Mucosa of stomach (tissue), 1 donor: ENCODE data around the gene SKAP1.

Source experiments
- H3K27me3 ChIP-seq: one replicate; pipeline ENCODE4 v1.7.0; 2013; ENCODE audit warnings: mild to moderate bottlenecking, low read length; ENCODE audit not compliant: control insufficient read depth, insufficient read depth
- H3K36me3 ChIP-seq: one replicate; pipeline ENCODE4 v1.7.0; 2013; ENCODE audit warnings: low read length; ENCODE audit not compliant: control insufficient read depth, insufficient read depth
- H3K4me1 ChIP-seq: one replicate; pipeline ENCODE4 v1.7.0; 2013; ENCODE audit warnings: mild to moderate bottlenecking, low read length; ENCODE audit not compliant: control insufficient read depth, insufficient read depth
- H3K4me3 ChIP-seq: one replicate; pipeline ENCODE4 v1.7.0; 2013; ENCODE audit warnings: low read length
- H3K9ac ChIP-seq: one replicate; pipeline ENCODE4 v1.7.0; 2013; ENCODE audit warnings: mild to moderate bottlenecking, low read length, moderate library complexity
- H3K9me3 ChIP-seq: one replicate; pipeline ENCODE4 v1.7.0; 2013; ENCODE audit warnings: mild to moderate bottlenecking, low read length, moderate library complexity; ENCODE audit not compliant: control insufficient read depth
- donor health status: Pancreatic carcinoma.

Gene SKAP1

DNA sequence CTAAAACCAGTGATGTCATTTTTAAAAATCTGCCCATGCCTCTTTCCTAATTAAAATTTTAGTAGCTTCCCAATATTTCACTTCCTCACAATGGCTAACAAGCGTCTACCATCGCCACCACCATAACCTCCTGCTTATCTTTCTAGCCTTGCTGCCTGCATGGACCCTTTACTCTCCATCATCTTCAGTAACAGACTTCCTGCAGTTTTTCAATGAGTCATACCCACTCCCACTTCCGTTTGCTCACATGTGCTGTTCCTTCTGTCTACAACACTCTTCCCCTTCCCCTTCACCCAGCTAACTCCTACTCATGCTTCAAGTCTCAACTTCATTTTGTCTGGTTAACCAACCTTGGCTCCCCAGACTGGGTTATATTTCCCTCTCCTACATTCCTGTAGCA, 12.8 kb upstream of the SKAP1 start:
- no peaks in the 10 kb centered on the region for H3K9me3 ChIP-seq
- H3K9ac ChIP-seq: no peak overlapping the region
- no peaks in the 10 kb centered on the region for H3K27me3 ChIP-seq
- H3K4me3 ChIP-seq: no peak overlapping the region
- no peaks in the 10 kb centered on the region for H3K36me3 ChIP-seq
- no peaks in the 10 kb centered on the region for H3K4me1 ChIP-seq

- Histone ChIP-seq H3K36me3 (no peaks in the 10 kb centered on the region), H3K4me3 (no peak overlapping the region), H3K4me1 (no peaks in the 10 kb centered on the region), H3K9ac (no peak overlapping the region), H3K9me3 (no peaks in the 10 kb centered on the region), H3K27me3 (peaks cover under 1% of the 10 kb centered on the region)
Measured at GRCh38 chr17:48441862-48442261, 11.8 kb upstream of the SKAP1 start.

- Histone ChIP-seq H3K4me3 (no peak overlapping the region), H3K27me3 (peaks cover 5% of the 10 kb centered on the region), H3K4me1 (no peaks in the 10 kb centered on the region)
Measured at GRCh38 chr17:48441231-48441711, 11.3 kb upstream of the SKAP1 start.

GRCh38 chr17:48440669-48441068, 10.7 kb upstream of the SKAP1 start:
- Histone ChIP-seq H3K4me3 (no peak overlapping the region), H3K9ac (no peak overlapping the region), H3K27me3 (peaks cover 5% of the 10 kb centered on the region), H3K4me1 (no peaks in the 10 kb centered on the region), H3K9me3 (no peaks in the 10 kb centered on the region), H3K36me3 (no peaks in the 10 kb centered on the region)

More at GRCh38 chr17:48441231-48441711, 11.3 kb upstream of the SKAP1 start:
- Histone ChIP-seq H3K9ac (no peak overlapping the region), H3K9me3 (no peaks in the 10 kb centered on the region), H3K36me3 (no peaks in the 10 kb centered on the region)

GRCh38 chr17:48439875-48440505, 10.0 kb upstream of the SKAP1 start:
- no peaks in the 10 kb centered on the region for H3K4me1 ChIP-seq
- H3K27me3 ChIP-seq: peaks cover 5% of the 10 kb centered on the region
- H3K36me3 ChIP-seq: no peaks in the 10 kb centered on the region
- H3K4me3 ChIP-seq: no peak overlapping the region
- H3K9ac ChIP-seq: no peak overlapping the region
- H3K9me3 ChIP-seq: no peaks in the 10 kb centered on the region

DNA sequence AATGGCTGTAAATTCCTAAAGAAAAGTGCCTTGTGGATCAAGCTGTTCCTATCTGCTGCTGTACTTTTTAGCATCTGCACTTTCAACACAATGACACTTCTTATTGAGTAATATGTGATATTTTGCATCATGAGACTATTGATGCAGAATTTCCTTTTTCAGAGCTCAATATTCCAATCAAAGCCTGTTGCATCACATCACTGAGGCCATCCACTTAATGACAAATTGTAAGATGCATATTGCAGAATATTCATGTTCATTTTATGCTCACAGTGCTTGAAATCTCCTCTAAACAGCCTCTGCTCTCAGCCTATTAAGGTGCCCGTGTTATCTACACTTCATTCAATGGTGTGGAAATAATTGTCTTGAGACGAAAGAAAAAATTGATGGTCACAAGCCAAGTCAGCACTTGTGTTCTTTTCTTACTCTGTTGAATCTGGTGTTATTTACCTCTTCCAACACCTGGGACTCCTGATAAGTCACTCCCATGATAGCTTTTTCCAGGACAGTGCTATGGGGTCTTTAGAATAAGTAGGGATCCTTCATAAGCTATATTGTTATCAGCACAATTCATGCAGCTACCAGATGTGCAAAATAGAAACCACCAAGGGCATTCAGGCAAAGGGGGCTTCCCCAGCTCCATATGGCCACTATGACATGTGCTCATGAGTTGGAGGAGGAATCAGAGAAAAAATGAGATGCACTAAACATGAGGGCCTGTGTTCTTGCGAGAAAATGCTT, 9.3 kb upstream of the SKAP1 start:
- Histone ChIP-seq H3K4me1 (no peaks in the 10 kb centered on the region), H3K36me3 (no peaks in the 10 kb centered on the region), H3K9ac (no peak overlapping the region), H3K4me3 (no peak overlapping the region), H3K9me3 (no peaks in the 10 kb centered on the region), H3K27me3 (peaks cover 5% of the 10 kb centered on the region)

DNA sequence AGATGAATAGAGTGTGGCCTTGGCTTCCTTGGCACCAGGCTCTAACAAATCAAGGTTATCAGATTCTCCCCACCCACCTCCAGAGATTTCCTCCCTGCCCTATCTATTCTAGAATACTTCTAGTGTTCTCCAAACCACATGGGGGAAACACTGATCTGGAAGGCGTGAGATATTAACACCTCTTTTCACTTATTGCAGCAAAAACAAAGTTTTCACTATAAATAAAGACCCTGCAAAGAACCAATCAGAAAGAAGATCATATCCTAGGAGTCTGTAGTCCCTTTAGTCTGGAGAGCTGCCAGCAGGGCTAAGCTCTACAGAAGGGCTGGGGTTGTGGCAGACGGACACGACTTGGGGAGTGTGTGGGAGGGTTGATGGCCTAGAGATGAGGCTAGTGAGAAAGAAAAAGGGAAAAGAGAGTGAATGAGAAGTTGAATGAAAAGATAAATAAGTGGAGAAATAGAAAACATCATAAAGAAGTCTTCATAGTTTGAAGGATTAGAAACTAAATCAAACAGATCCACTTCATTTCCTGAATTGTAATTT, 8.6 kb upstream of the SKAP1 start:
- Histone ChIP-seq H3K9ac (no peak overlapping the region), H3K4me1 (no peaks in the 10 kb centered on the region), H3K36me3 (no peaks in the 10 kb centered on the region), H3K4me3 (no peak overlapping the region), H3K27me3 (peaks cover 11% of the 10 kb centered on the region), H3K9me3 (no peaks in the 10 kb centered on the region)

DNA sequence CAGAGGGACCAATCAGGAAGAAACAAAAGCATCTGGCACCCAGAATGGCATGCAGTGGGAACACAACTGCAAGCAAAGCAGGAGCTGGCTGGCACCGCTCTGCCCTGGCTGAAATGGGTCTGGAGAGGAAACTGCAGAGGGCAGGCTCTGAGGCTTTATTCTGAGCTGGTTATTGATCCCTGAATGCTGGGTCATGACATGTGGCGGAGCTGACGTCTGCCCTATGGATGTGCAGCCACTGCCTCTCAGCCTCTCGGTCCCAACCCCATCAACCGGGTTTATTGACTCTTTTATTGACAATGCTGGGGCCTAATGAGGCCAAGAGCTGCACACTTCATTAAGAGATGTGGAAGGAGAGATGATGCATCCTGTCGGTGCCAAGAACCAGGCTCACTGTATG, 3.9 kb upstream of the SKAP1 start:
- Histone ChIP-seq H3K27me3 (peaks cover 53% of the 10 kb centered on the region), H3K4me1 (peaks cover 9% of the 10 kb centered on the region), H3K36me3 (no peaks in the 10 kb centered on the region), H3K4me3 (no peak overlapping the region), H3K9ac (no peak overlapping the region), H3K9me3 (no peaks in the 10 kb centered on the region)

DNA sequence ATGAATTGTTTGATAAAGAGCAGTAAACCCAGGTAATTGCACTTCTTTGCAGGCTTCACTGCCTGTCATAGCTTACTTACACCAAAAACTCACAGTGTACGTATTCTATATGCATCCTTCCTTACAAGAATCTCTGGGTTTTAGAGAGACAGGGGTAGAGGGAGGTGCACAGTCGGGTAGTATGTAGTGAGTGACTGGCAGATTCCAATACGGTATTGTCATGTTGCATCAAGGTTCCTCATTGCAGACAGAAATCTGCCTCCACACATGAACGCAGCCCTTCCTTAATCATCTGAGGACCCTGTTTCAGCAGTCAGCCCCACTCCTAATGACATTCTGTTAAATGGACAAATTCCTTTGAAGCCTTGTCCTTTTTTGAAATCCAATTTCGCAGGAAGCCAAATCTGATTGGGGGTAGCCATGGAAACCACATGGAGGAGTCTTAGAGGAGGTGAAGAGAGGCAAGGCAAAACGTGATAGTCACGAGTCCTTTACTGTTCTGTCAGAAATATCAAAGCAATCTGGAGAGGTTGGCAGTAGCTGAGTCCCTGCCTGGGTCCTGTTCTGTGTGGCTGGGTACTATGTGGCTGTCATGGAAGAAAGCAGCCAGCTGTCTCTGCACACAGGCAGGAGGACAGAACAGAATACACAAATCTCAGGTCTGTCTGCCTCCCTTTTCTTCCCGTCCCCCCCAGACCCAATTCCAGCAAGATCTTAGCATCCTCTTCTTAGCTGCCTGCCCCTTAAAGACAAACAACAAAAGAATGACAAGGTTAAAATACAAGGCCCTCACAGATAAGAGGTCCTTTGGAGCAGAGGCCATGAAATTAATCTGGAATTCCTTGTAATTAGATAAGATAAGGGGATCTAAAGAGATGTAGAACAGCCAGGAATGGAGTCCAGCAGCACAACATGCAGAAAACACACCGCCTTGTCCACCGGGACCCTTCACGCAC, 3.1 kb upstream of the SKAP1 start:
- Histone ChIP-seq H3K9me3 (no peaks in the 10 kb centered on the region), H3K4me1 (peaks cover 9% of the 10 kb centered on the region), H3K4me3 (no peak overlapping the region), H3K36me3 (no peaks in the 10 kb centered on the region), H3K9ac (no peak overlapping the region), H3K27me3 (peaks cover 59% of the 10 kb centered on the region)

DNA sequence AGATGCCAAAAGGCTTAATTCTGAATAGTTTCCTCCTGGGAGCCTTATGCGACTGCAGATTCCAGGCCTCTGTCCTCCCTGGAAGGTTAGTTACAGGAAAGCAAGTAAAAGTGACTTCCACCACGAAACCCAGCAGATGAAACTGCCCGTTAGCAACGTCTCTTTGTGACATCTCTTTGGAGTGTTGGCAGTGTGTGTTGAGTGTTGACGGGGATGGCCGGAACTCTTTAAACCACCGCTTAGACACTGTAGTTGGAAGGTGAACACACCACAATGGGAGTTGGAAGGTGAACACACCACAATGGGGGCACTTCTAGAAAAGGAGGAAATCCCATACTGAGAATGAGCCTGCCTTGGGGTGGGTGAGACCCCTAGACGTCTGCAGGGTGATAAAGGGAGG, 858 bp downstream of the SKAP1 start:
- H3K27me3 ChIP-seq: peaks cover 53% of the 10 kb centered on the region
- no peak overlapping the region for H3K4me3 ChIP-seq
- peak overlapping the region; percentile 24 for H3K9ac ChIP-seq
- H3K9me3 ChIP-seq: no peaks in the 10 kb centered on the region
- peaks cover 16% of the 10 kb centered on the region for H3K4me1 ChIP-seq
- no peaks in the 10 kb centered on the region for H3K36me3 ChIP-seq

GRCh38 chr17:48427598-48427997, 2.4 kb downstream of the SKAP1 start:
- H3K27me3 ChIP-seq: peaks cover 37% of the 10 kb centered on the region
- H3K4me1 ChIP-seq: peaks cover 16% of the 10 kb centered on the region
- no peak overlapping the region for H3K4me3 ChIP-seq

More at GRCh38 chr17:48427598-48427997, 2.4 kb downstream of the SKAP1 start:
- Histone ChIP-seq H3K9me3 (no peaks in the 10 kb centered on the region), H3K36me3 (no peaks in the 10 kb centered on the region), H3K9ac (no peak overlapping the region)
